Uterus (tissue), 4 donors: ENCODE data around the gene PABPC1L. TPM values are rescaled to one million over a fixed set of nuclear protein-coding genes. Genes with fewer than 3 reads are reported as not detected.

Experiments
- DNase-seq, 2 donors: peaks; one replicate each; pipeline ENCODE4 v3.0.0-alpha.2; 2019 to 2020
- H3K27ac ChIP-seq, 2 donors: fragments of 200-600 bp; sonication (generic); 1 replicate in 1 of 2; 2 replicates in 1 of 2; pipeline ENCODE4 v1.5.1; 2016 to 2018
- H3K27me3 ChIP-seq, 2 donors: fragments of 200-600 bp; sonication (generic); one replicate each; pipeline ENCODE4 v1.5.1; 2018 to 2019; ENCODE audit warnings: control low read depth in 1 of 2
- H3K36me3 ChIP-seq, 2 donors: fragments of 200-600 bp; sonication (generic); one replicate each; pipeline ENCODE4 v1.5.1; 2019; ENCODE audit warnings: control low read depth in 1 of 2
- H3K4me1 ChIP-seq, 2 donors: fragments of 200-600 bp; sonication (generic); one replicate each; pipeline ENCODE4 v1.5.1; 2018 to 2019; ENCODE audit warnings: control low read depth in 1 of 2
- H3K4me3 ChIP-seq, 2 donors: fragments of 200-600 bp; sonication (generic); 1 replicate in 1 of 2; 2 replicates in 1 of 2; pipeline ENCODE4 v1.5.1; 2018 to 2019; ENCODE audit warnings: mild to moderate bottlenecking in 1 of 2
- H3K9me3 ChIP-seq, 2 donors: fragments of 200-600 bp; sonication (generic); one replicate each; pipeline ENCODE4 v1.5.1; 2019; ENCODE audit warnings: control low read depth in 1 of 2
- CTCF ChIP-seq, 4 experiments: fragments of 200-600 bp in 2 of 4; fragments of 450-650 bp in 2 of 4; sonication (generic) in 2 of 4; IDR thresholded peaks; one replicate each; pipeline ENCODE4 v1.5.1; 2016 to 2019; ENCODE audit warnings: antibody characterized with exemption in 4 of 4, mild to moderate bottlenecking in 2 of 4, moderate library complexity in 1 of 4
- POLR2A ChIP-seq, 2 donors: fragments of 450-650 bp; IDR thresholded peaks; one replicate each; pipeline ENCODE4 v1.6.1; 2016; ENCODE audit warnings: antibody characterized with exemption in 2 of 2, mild to moderate bottlenecking in 1 of 2, moderate library complexity in 1 of 2
- intact Hi-C: fragments of 100-400 bp; cut with DNase I; formaldehyde crosslinking; loops from one replicate; pipeline ENCODE4 v1.15.1; 2023; ENCODE audit warnings: low total_unique reads
- total RNA-seq, 4 donors: library from RNA; depleted of rRNA in 3 of 4; stranded (reverse); fragments of >200 nt in 3 of 4; gene quantifications; one replicate each; pipeline versions ENCODE4 v1.1.0 to v1.2.4, GENCODE V29; 2014 to 2023
- donor health status: DM: yes; HTN: yes; CAD: no.

The PABPC1L gene
- total RNA-seq, 4 donors from 2014 or later: 0.59 to 17.3 (median 12.9) TPM; not detected in 1

GRCh38 chr20:44918342-44918741 is 8.5 kb downstream of the PABPC1L start:
- H3K4me1 ChIP-seq: no peaks in the 10 kb centered on the region
- H3K27me3 ChIP-seq: no peaks in the 10 kb centered on the region
- intact Hi-C loops: no loop called here
- H3K9me3 ChIP-seq: no peaks in the 10 kb centered on the region
- no peaks in the 10 kb centered on the region for H3K36me3 ChIP-seq
- H3K27ac ChIP-seq: no peak overlapping the region
- TF ChIP-seq CTCF (IDR thresholded peaks at IDR 0.05) (no peak), POLR2A (IDR thresholded peaks at IDR 0.05) (no peak)
- H3K4me3 ChIP-seq: no peak overlapping the region
- DNase-seq: no peak

- no peak overlapping the region for H3K4me3 ChIP-seq
- TF ChIP-seq CTCF (IDR thresholded peaks at IDR 0.05) (no peak), POLR2A (IDR thresholded peaks at IDR 0.05) (no peak)
- no peaks in the 10 kb centered on the region for H3K27me3 ChIP-seq
- no peak overlapping the region for H3K27ac ChIP-seq
- DNase-seq: no peak
- H3K4me1 ChIP-seq: no peaks in the 10 kb centered on the region
- intact Hi-C loops: no loop called here
- H3K9me3 ChIP-seq: no peaks in the 10 kb centered on the region
- H3K36me3 ChIP-seq: no peaks in the 10 kb centered on the region
Measured at GRCh38 chr20:44918761-44919160, 8.9 kb downstream of the PABPC1L start.

GRCh38 chr20:44921447-44921846 is 11.6 kb downstream of the PABPC1L start:
- Histone ChIP-seq H3K27me3 (no peaks in the 10 kb centered on the region), H3K4me1 (no peaks in the 10 kb centered on the region)

GRCh38 chr20:44924541-44924940 is 14.7 kb downstream of the PABPC1L start:
- TF ChIP-seq CTCF (IDR thresholded peaks at IDR 0.05) (no peak), POLR2A (IDR thresholded peaks at IDR 0.05) (no peak)
- H3K9me3 ChIP-seq: no peaks in the 10 kb centered on the region
- H3K4me3 ChIP-seq: no peak overlapping the region
- H3K4me1 ChIP-seq: no peaks in the 10 kb centered on the region
- H3K36me3 ChIP-seq: no peaks in the 10 kb centered on the region
- H3K27me3 ChIP-seq: no peaks in the 10 kb centered on the region
- intact Hi-C loops: no loop called here
- H3K27ac ChIP-seq: no peak overlapping the region
- no peak for DNase-seq

More at GRCh38 chr20:44921447-44921846, 11.6 kb downstream of the PABPC1L start:
- no peak for DNase-seq
- Histone ChIP-seq H3K36me3 (no peaks in the 10 kb centered on the region), H3K27ac (no peak overlapping the region), H3K4me3 (no peak overlapping the region), H3K9me3 (no peaks in the 10 kb centered on the region)
- intact Hi-C loops: no loop called here
- TF ChIP-seq POLR2A (IDR thresholded peaks at IDR 0.05) (no peak), CTCF (IDR thresholded peaks at IDR 0.05) (no peak)

GRCh38 chr20:44928595-44928994 is 18.7 kb downstream of the PABPC1L start:
- intact Hi-C loops: no loop called here

More at GRCh38 chr20:44928595-44928994, 18.7 kb downstream of the PABPC1L start:
- TF ChIP-seq POLR2A (IDR thresholded peaks at IDR 0.05): no peak
- no peak for TF ChIP-seq CTCF (IDR thresholded peaks at IDR 0.05)
- Histone ChIP-seq H3K36me3 (no peaks in the 10 kb centered on the region), H3K27me3 (no peaks in the 10 kb centered on the region), H3K9me3 (no peaks in the 10 kb centered on the region), H3K4me3 (no peak overlapping the region), H3K27ac (no peak overlapping the region), H3K4me1 (no peaks in the 10 kb centered on the region)
- no peak for DNase-seq
